Sigmoid colon (tissue), 7 donors: ENCODE data around the gene NRXN2. TPM values are rescaled to one million over a fixed set of nuclear protein-coding genes. Genes with fewer than 3 reads are reported as not detected.

Experiments used
- DNase-seq: peaks from one replicate; pipeline ENCODE4 v3.0.0-alpha.2; 2019
- H3K27ac ChIP-seq, 4 donors: fragments of 200-600 bp; sonication (generic); one replicate each; pipeline ENCODE4 v1.5.1; 2016 to 2019; ENCODE audit warnings: mild to moderate bottlenecking in 1 of 4
- H3K27me3 ChIP-seq, 3 donors: fragments of 200-600 bp; sonication (generic); one replicate each; pipeline ENCODE4 v1.5.1; 2019; ENCODE audit warnings: mild to moderate bottlenecking in 1 of 3
- H3K36me3 ChIP-seq, 4 donors: fragments of 200-600 bp; sonication (generic); one replicate each; pipeline ENCODE4 v1.5.1; 2016 to 2019
- H3K4me1 ChIP-seq, 4 donors: fragments of 200-600 bp; sonication (generic); one replicate each; pipeline ENCODE4 v1.5.1; 2017 to 2019
- H3K4me3 ChIP-seq, 4 donors: fragments of 200-600 bp; sonication (generic); one replicate each; pipeline ENCODE4 v1.5.1; 2017 to 2019; ENCODE audit warnings: mild to moderate bottlenecking in 2 of 4, moderate library complexity in 1 of 4
- H3K9me3 ChIP-seq, 4 donors: fragments of 200-600 bp in 3 of 4; sonication (generic) in 3 of 4; one replicate each; pipeline versions ENCODE4 v1.5.1 to v1.6.1; 2013 to 2019
- CTCF ChIP-seq, 4 experiments: fragments of 450-650 bp in 3 of 4; fragments of 200-600 bp in 1 of 4; IDR thresholded peaks; one replicate each; pipeline ENCODE4 v1.5.1; 2016 to 2019; ENCODE audit warnings: antibody characterized with exemption in 4 of 4, mild to moderate bottlenecking in 3 of 4, moderate library complexity in 2 of 4
- EP300 ChIP-seq, 4 donors: sonication (generic); formaldehyde crosslinking; IDR thresholded peaks; one replicate each; pipeline ENCODE4 v1.6.1; 2017; ENCODE audit warnings: antibody characterized with exemption in 4 of 4
- POLR2A ChIP-seq, 2 donors: fragments of 450-650 bp; IDR thresholded peaks; one replicate each; pipeline ENCODE4 v1.6.1; 2016; ENCODE audit warnings: antibody characterized with exemption in 2 of 2, mild to moderate bottlenecking in 2 of 2, moderate library complexity in 2 of 2
- POLR2AphosphoS5 ChIP-seq, 4 donors: sonication (generic); formaldehyde crosslinking; IDR thresholded peaks; one replicate each; pipeline ENCODE4 v1.6.1; 2017; ENCODE audit warnings: antibody characterized with exemption in 4 of 4
- WGBS, 2 donors: extraction: QIAGEN DNeasy Blood & Tissue Kit; methylation state at CpG; one replicate each; pipeline ENCODE4 v1.1.7; 2013; 5-methylcytosine and 5-hydroxymethylcytosine counted together
- intact Hi-C: fragments of 100-400 bp; cut with DNase I; formaldehyde crosslinking; loops from one replicate; pipeline ENCODE4 v1.15.1; 2023
- polyA plus RNA-seq, 3 donors: library from polyadenylated mRNA; stranded (reverse); fragments of 200-250 nt; gene quantifications; one replicate each; pipeline ENCODE4 v1.2.3, GENCODE V29; 2013
- total RNA-seq, 4 donors: library from RNA; depleted of rRNA; stranded (reverse); fragments of >200 nt; gene quantifications; one replicate each; pipeline ENCODE4 v1.1.0, GENCODE V29; 2016
- donor health status: healthy with polysubstance abuse.
- donor health status: Bipolar disorder and iron deficiency.
- donor health status: healthy.

NRXN2 gene
- total and polyA plus RNA-seq, 7 donors = 0.23 to 20.5 (median 6.8) TPM

- Histone ChIP-seq H3K4me1 (peaks cover 0 to 84% (median 76%) of the 10 kb centered on the region in 4 donors), H3K9me3 (no peaks in the 10 kb centered on the region), H3K36me3 (peaks cover 42 to 57% (median 52%) of the 10 kb centered on the region in 4 donors), H3K4me3 (no peak overlapping the region), H3K27me3 (no peaks in the 10 kb centered on the region), H3K27ac (peak overlapping the region; percentile 79 to 88 (median 82))
- 66 to 84% methylated on average over 6 of the region's 6 CpGs for WGBS, 2 donors
- peak; percentile 83 for DNase-seq
- TF ChIP-seq POLR2AphosphoS5 (IDR thresholded peaks at IDR 0.05) (peak in 2 of 4 donors; percentile 20 to 46), CTCF (IDR thresholded peaks at IDR 0.05) (no peak)
- intact Hi-C loops = loop anchor here (1.0 kb wide), 1 partner anchor 21 kb away; no protein-coding TSS in a partner anchor
Observed at GRCh38 chr11:64763526-64764039, 40.6 kb upstream of the NRXN2 start.

- peak; percentile 74 for DNase-seq
- peak overlapping the region; percentile 79 to 88 (median 82) for H3K27ac ChIP-seq
- peaks cover 36 to 50% (median 45%) of the 10 kb centered on the region in 4 donors for H3K36me3 ChIP-seq
- no peak overlapping the region for H3K4me3 ChIP-seq
- no peaks in the 10 kb centered on the region for H3K9me3 ChIP-seq
- intact Hi-C loops = no loop called here
- H3K27me3 ChIP-seq = no peaks in the 10 kb centered on the region
- WGBS, 2 donors = 41 to 56% methylated on average over 13 of the region's 13 CpGs
- H3K4me1 ChIP-seq = peaks cover 0 to 86% (median 79%) of the 10 kb centered on the region in 4 donors
- TF ChIP-seq POLR2A (IDR thresholded peaks at IDR 0.05) (no peak), POLR2AphosphoS5 (IDR thresholded peaks at IDR 0.05) (peak in 2 of 4 donors; percentile 11 to 39)
Observed at GRCh38 chr11:64762674-64763525, 39.9 kb upstream of the NRXN2 start.

- H3K27me3 ChIP-seq = no peaks in the 10 kb centered on the region
- H3K4me1 ChIP-seq = peaks cover 0 to 81% (median 76%) of the 10 kb centered on the region in 4 donors
- H3K36me3 ChIP-seq = peaks cover 29 to 44% (median 39%) of the 10 kb centered on the region in 4 donors
- H3K27ac ChIP-seq = peak overlapping the region; percentile 79 to 88 (median 82)
- peak; percentile 65 for DNase-seq
- no peak for TF ChIP-seq POLR2A (IDR thresholded peaks at IDR 0.05)
- TF ChIP-seq POLR2AphosphoS5 (IDR thresholded peaks at IDR 0.05) = peak in 1 of 4 donors; percentile 26
- 65 to 77% methylated on average over 5 of the region's 5 CpGs for WGBS, 2 donors
- no peak overlapping the region for H3K4me3 ChIP-seq
- intact Hi-C loops = no loop called here
- H3K9me3 ChIP-seq = no peaks in the 10 kb centered on the region
Observed at GRCh38 chr11:64762277-64762673, 39.3 kb upstream of the NRXN2 start.

GRCh38 chr11:64760759-64761420 lies 37.9 kb upstream of the NRXN2 start:
- peaks cover 0 to 78% (median 71%) of the 10 kb centered on the region in 4 donors for H3K4me1 ChIP-seq
- H3K4me3 ChIP-seq = no peak overlapping the region
- intact Hi-C loops = no loop called here
- peak; percentile 66 for DNase-seq
- peaks cover 16 to 30% (median 25%) of the 10 kb centered on the region in 4 donors for H3K36me3 ChIP-seq
- no peaks in the 10 kb centered on the region for H3K27me3 ChIP-seq
- no peaks in the 10 kb centered on the region for H3K9me3 ChIP-seq
- TF ChIP-seq POLR2AphosphoS5 (IDR thresholded peaks at IDR 0.05) (peak in 2 of 4 donors; percentile 40 to 42), POLR2A (IDR thresholded peaks at IDR 0.05) (no peak)
- 64 to 66% methylated on average over 7 of the region's 7 CpGs for WGBS, 2 donors
- H3K27ac ChIP-seq = peak overlapping the region; percentile 81 to 88 (median 84)

GRCh38 chr11:64759722-64760719 lies 37.0 kb upstream of the NRXN2 start, which contains the start of gene PYGM:
Gene PYGM, minus strand, starts transcription at chr11:64759974. Its CDS starts 76 bp downstream, at chr11:64759898.
- Histone ChIP-seq H3K4me1 (peaks cover 0 to 70% (median 69%) of the 10 kb centered on the region in 4 donors), H3K36me3 (peaks cover 8 to 21% (median 16%) of the 10 kb centered on the region in 4 donors), H3K27ac (peak within 1 kb of the TSS; percentile 81 to 88 (median 84)), H3K9me3 (no peaks in the 10 kb centered on the region), H3K27me3 (no peaks in the 10 kb centered on the region), H3K4me3 (peak within 1 kb of the TSS; percentile 0 to 49 (median 41))
- peak; percentile 37 to 88 (median 74) for TF ChIP-seq POLR2AphosphoS5 (IDR thresholded peaks at IDR 0.05)
- no peak for TF ChIP-seq CTCF (IDR thresholded peaks at IDR 0.05)
- no peak for TF ChIP-seq EP300 (IDR thresholded peaks at IDR 0.05)
- peak; percentile 37 to 44 for TF ChIP-seq POLR2A (IDR thresholded peaks at IDR 0.05)
- DNase-seq = peak; percentile 93
- intact Hi-C loops = no loop called here
- WGBS, 2 donors = 71 to 74% methylated on average over 24 of the region's 24 CpGs
